Endothelial cell (in vitro differentiated cells): Measurements from ENCODE around the gene ZNF546. TPM values are rescaled to one million over a fixed set of nuclear protein-coding genes. Genes with fewer than 3 reads are reported as not detected.

Experiments used
- DNase-seq: peaks from one replicate; pipeline ENCODE4 v3.0.0; 2021; ENCODE audit warnings: low spot score
- H3K27ac Mint-ChIP-seq: one replicate; pipeline ENCODE4 v1.8.0; 2021; ENCODE audit warnings: mixed read lengths, inconsistent platforms; ENCODE audit not compliant: unreplicated experiment
- H3K27me3 Mint-ChIP-seq: one replicate; pipeline ENCODE4 v1.8.0; 2021; ENCODE audit warnings: mild to moderate bottlenecking, moderate library complexity, mixed read lengths, inconsistent platforms; ENCODE audit not compliant: unreplicated experiment
- H3K36me3 Mint-ChIP-seq: one replicate; pipeline ENCODE4 v1.8.0; 2021; ENCODE audit warnings: mild to moderate bottlenecking, low read depth, mixed read lengths, inconsistent platforms; ENCODE audit not compliant: unreplicated experiment
- H3K4me1 Mint-ChIP-seq: one replicate; pipeline ENCODE4 v1.8.0; 2021; ENCODE audit warnings: mild to moderate bottlenecking, mixed read lengths, inconsistent platforms; ENCODE audit not compliant: unreplicated experiment
- H3K4me3 Mint-ChIP-seq: one replicate; pipeline ENCODE4 v1.8.0; 2021; ENCODE audit warnings: mild to moderate bottlenecking, mixed read lengths, inconsistent platforms; ENCODE audit not compliant: unreplicated experiment
- H3K9me3 Mint-ChIP-seq: one replicate; pipeline ENCODE4 v1.8.0; 2021; ENCODE audit warnings: mixed read lengths, inconsistent platforms; ENCODE audit not compliant: unreplicated experiment
- long read RNA-seq: library from polyadenylated mRNA; unstranded; transcript quantifications from one replicate; pipeline ENCODE4 v2.0.0, GENCODE V29; 2020; ENCODE audit not compliant: unreplicated experiment
- total RNA-seq: library from RNA; stranded (reverse); fragmentation: NEBNext Ultra II Directional; extraction: Animal tissue kit (Norgen Biotek cat#: 25700); gene quantifications from one replicate; pipeline ENCODE4 v1.2.1, GENCODE V29; 2021; ENCODE audit not compliant: unreplicated experiment
- TF ChIP-seq, protein P1 (sequence below): fragments of 200-600 bp; sonication (generic); IDR thresholded peaks from one replicate; pipeline ENCODE4 v1.5.0; 2021; ENCODE audit warnings: antibody characterized with exemption; ENCODE audit not compliant: unreplicated experiment

The ZNF546 gene
- 4.0 TPM for total RNA-seq
- long read RNA-seq, result 0 reads

DNA sequence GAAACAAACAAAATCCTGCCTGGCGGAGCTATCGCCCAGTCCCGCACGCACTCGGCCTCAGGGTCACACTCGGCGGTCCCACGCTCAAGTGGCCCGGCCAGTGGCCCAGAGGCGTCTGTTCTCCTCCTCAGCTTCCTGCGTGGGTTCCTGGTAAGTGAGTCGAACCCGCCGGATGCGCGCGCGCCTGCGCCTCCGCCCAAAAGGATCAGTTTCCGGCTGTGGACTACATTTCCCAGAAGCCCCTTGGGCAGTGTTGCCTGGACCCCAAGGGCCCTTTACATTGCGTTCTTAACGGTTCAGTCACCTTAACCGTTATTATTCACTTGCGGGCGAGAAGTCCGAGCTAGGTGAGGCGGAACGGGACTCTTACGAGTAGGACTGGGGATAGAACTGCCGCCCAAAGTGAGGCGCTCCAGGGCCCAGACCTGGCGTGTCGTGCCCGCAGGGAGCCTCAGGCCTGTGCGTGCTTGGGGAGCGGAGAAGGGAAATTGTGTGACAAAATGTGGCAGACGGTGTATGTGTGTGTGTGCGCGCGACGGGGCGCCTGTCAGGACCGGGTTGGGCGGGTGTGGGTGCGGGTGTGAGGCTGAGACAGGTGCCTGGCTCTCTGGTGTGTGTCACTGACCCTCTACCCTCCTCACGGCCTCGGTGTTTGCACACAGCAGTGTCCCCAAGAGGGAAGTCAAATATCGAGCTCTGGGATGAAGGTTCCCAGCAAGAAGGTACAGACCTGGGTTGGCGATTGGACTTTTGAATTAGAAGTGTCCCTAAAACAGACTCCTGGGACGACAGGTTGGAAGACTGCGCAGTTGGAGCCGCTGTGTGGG, at the start of gene ZNF546:
ZNF546 (plus strand) TSS at position 250 of the 827 bp plus-strand sequence. CDS start 1,267 bp downstream, outside the sequence.
- Mint-ChIP-seq H3K36me3 (peaks cover 14% of the 10 kb centered on the region), H3K4me1 (peaks cover 18% of the 10 kb centered on the region), H3K27ac (peak within 1 kb of the TSS; percentile 95), H3K4me3 (peak within 1 kb of the TSS; percentile 96), H3K27me3 (peaks cover 4% of the 10 kb centered on the region), H3K9me3 (no peaks in the 10 kb centered on the region)
- DNase-seq, result peak; percentile 85
- TF ChIP-seq, protein P1, sequence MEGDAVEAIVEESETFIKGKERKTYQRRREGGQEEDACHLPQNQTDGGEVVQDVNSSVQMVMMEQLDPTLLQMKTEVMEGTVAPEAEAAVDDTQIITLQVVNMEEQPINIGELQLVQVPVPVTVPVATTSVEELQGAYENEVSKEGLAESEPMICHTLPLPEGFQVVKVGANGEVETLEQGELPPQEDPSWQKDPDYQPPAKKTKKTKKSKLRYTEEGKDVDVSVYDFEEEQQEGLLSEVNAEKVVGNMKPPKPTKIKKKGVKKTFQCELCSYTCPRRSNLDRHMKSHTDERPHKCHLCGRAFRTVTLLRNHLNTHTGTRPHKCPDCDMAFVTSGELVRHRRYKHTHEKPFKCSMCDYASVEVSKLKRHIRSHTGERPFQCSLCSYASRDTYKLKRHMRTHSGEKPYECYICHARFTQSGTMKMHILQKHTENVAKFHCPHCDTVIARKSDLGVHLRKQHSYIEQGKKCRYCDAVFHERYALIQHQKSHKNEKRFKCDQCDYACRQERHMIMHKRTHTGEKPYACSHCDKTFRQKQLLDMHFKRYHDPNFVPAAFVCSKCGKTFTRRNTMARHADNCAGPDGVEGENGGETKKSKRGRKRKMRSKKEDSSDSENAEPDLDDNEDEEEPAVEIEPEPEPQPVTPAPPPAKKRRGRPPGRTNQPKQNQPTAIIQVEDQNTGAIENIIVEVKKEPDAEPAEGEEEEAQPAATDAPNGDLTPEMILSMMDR, result no peak

DNA sequence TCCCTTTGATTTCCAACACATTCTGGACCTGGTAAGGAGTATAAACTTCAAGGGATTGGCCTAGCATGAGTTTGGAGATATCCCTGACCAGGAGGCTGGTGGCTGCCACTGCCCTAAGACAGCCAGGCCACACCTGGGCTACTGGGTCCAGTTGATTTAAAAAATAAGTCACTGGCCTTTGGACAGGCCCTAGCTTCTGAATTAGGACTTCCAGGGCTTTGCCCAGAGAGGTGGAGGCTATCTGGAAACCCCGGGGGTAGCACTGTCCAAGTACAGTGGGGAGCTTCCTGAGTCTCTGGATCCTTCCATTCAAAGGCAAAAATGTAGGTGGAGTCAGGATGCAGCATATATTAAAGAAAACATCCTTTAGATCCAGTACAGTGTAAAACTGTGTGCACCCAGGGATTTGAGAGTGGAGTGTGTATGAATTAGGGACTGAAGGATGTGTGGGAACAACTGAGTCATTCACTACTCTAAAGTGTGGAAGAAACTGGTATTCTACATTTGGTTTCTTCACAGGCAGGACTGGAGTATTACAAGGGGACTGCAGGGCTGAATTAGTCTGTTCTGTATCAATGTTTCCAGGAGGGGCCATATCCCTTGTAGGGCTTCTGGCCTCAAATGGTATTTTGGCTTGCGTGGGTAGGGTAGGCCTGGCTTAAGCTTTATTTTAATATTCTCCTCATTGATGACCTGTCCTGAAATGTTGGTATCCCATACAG, 47.7 kb upstream of the ZNF546 start:
- Mint-ChIP-seq H3K4me3 (no peak overlapping the region), H3K9me3 (no peaks in the 10 kb centered on the region), H3K27ac (no peak overlapping the region), H3K4me1 (peaks cover 15% of the 10 kb centered on the region), H3K27me3 (peaks cover 5% of the 10 kb centered on the region), H3K36me3 (no peaks in the 10 kb centered on the region)
- TF ChIP-seq, protein P1, result no peak
- DNase-seq, result no peak

DNA sequence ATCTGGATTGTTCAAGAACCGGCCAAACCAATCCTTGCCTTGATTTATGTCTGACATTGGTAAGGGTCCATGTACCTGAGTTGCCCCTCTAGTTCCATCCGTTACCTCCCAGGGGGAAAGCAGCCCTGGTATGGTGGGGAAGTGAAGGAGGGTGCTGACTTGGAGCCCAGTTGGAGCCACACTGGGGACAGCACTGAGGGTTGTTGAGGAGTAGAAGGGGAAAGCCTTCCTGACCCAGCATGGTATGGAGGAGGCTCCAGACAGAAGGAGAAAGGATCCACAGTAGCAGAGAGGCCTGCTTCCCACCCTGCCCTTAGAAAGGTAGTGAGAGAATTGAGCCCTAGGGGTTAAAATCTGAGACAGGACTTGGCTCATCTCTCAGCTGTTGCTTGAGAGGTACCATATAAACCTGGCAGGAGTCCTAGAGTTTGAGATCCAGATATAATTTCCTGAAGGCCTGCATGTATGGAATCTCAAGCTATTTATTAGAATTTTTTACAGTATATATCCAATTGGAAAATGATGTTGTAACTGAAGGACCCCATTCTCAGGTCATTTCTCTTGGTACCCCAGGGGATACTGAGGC, 45.7 kb upstream of the ZNF546 start:
- Mint-ChIP-seq H3K4me3 (no peak overlapping the region), H3K4me1 (peaks cover 13% of the 10 kb centered on the region), H3K27me3 (peaks cover 5% of the 10 kb centered on the region), H3K27ac (no peak overlapping the region), H3K9me3 (no peaks in the 10 kb centered on the region), H3K36me3 (no peaks in the 10 kb centered on the region)
- TF ChIP-seq, protein P1, result no peak
- DNase-seq, result no peak

DNA sequence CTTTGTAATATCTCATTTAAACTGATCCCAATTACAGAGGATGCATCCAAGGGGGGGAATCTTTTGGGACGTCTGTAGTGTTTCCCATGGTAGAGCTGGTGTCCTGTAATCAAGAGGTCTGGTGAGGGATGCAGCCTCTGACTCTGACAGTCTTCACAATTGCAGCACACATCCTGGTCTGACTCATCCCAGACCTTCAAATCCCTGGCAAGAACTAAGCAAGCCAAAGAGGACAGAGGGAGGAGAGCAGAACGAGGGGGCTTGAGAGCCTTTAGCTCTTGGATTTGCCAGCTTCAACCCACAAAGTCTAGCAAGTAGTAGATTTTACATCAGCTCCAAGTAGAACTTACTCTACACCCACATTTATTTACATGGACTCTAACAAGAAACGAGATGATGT, 45.2 kb upstream of the ZNF546 start:
- no peaks in the 10 kb centered on the region for H3K36me3 Mint-ChIP-seq
- H3K27me3 Mint-ChIP-seq, result peaks cover 5% of the 10 kb centered on the region
- no peak for DNase-seq
- no peaks in the 10 kb centered on the region for H3K9me3 Mint-ChIP-seq
- peaks cover 13% of the 10 kb centered on the region for H3K4me1 Mint-ChIP-seq
- TF ChIP-seq, protein P1, result no peak
- no peak overlapping the region for H3K27ac Mint-ChIP-seq
- H3K4me3 Mint-ChIP-seq, result no peak overlapping the region
